ENCODE data around the gene TMEM273.

- TF ChIP-seq CTCF (conservative IDR thresholded peaks at IDR 0.05): no peak
- TF ChIP-seq ZFX (IDR thresholded peaks at IDR 0.05): no peak
Measured at GRCh38 chr10:49173201-49173772, 14.9 kb downstream of the TMEM273 start.

All from C4-2B (cell line).